Fibroblast of pulmonary artery (primary cell): ENCODE measurements around the gene OR52L1.
"Not testable (repeated sequence)": the region's sequence is repeated elsewhere in the genome, so short reads cannot be mapped to it uniquely, and the experiment has no call there.

ENCODE experiments used
- DNase-seq: peaks from one replicate; pipeline ENCODE4 v3.0.0-alpha.2; 2010; ENCODE audit warnings: low read depth
- H3K4me3 ChIP-seq: replicated peaks from 2 replicates; pipeline ENCODE4 v1.5.1; 2011; ENCODE audit warnings: low read depth, mild to moderate bottlenecking, control low read depth, low read length, moderate library complexity
- TF ChIP-seq, protein P1 (sequence below): IDR thresholded peaks from 2 replicates; pipeline ENCODE4 v1.5.1; 2011; ENCODE audit warnings: mild to moderate bottlenecking, control low read depth, low read length, inconsistent platforms; ENCODE audit errors: missing control alignments

Gene OR52L1

GRCh38 chr11:5989203-5989602 is 2.4 kb upstream of the OR52L1 start:
- TF ChIP-seq, protein P1, sequence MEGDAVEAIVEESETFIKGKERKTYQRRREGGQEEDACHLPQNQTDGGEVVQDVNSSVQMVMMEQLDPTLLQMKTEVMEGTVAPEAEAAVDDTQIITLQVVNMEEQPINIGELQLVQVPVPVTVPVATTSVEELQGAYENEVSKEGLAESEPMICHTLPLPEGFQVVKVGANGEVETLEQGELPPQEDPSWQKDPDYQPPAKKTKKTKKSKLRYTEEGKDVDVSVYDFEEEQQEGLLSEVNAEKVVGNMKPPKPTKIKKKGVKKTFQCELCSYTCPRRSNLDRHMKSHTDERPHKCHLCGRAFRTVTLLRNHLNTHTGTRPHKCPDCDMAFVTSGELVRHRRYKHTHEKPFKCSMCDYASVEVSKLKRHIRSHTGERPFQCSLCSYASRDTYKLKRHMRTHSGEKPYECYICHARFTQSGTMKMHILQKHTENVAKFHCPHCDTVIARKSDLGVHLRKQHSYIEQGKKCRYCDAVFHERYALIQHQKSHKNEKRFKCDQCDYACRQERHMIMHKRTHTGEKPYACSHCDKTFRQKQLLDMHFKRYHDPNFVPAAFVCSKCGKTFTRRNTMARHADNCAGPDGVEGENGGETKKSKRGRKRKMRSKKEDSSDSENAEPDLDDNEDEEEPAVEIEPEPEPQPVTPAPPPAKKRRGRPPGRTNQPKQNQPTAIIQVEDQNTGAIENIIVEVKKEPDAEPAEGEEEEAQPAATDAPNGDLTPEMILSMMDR: no peak
- no peak for DNase-seq
- H3K4me3 ChIP-seq: no peak overlapping the region

DNA sequence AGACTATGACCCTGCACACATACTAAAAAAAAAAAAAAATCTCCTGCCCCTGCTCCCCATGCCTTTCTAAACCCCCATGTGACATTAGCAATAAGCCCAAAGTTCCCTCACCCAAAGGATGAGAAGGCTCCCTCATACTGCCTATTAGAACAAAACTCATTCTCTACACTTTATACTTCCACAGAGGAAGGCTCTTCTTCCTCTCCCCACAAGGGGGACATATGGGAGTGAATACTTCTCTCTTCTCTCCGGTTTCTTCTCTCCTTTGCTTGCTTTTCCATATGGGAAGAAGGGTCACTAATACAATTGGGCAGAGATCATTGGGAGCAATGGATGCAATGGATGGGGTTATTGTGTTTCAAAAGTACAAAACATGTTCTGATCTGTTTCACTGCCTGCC is 3.3 kb downstream of the OR52L1 start:
- TF ChIP-seq, protein P1: no peak
- H3K4me3 ChIP-seq: no peak overlapping the region
- no peak for DNase-seq

DNA sequence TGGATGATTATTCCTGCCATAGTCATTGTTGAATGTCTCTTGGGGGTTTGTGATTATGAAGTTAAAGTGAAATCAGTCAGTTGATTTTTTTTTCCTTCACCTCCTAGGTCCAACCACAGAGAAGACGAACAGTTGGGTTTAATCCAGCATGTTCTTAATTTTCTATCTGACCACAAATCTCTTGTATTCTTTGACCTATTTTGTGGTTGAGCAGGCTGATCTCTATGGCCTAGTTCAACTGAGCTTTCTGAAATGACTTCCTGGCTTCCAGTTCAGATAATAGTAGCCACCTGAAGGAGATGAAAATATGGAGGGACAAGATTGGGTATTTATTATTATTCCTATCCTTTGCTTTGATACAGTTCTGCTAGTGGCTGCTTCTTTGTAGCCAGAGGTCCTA is 13.3 kb downstream of the OR52L1 start:
- DNase-seq: no peak
- no peak overlapping the region for H3K4me3 ChIP-seq
- TF ChIP-seq, protein P1: no peak

DNA sequence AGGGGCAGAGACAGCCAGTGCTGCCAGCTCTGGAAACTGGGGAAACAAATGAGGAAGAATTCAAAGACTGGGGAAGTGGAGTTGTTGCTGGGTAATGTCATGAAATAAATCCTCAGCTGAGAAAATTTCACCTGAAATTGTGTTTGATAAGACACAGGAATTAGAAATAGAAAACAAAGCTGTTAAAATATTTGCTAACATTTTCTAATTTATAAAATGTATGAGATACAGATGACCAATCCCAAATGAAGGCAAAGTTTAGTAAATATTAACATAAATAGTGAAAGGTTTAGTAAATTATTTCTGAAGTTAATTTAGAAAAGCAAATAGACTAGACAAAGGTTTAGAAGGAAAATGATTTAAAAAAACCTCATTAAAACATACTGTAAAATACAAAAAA is 18.4 kb downstream of the OR52L1 start, which contains the start of gene OR56A5:
TSS of gene OR56A5 (minus strand) at position 101 of the 400 bp plus-strand sequence. CDS start at position 101, 0 bp downstream.
- H3K4me3 ChIP-seq: no peak within 1 kb of the TSS
- TF ChIP-seq, protein P1: no peak
- DNase-seq: no peak

DNA sequence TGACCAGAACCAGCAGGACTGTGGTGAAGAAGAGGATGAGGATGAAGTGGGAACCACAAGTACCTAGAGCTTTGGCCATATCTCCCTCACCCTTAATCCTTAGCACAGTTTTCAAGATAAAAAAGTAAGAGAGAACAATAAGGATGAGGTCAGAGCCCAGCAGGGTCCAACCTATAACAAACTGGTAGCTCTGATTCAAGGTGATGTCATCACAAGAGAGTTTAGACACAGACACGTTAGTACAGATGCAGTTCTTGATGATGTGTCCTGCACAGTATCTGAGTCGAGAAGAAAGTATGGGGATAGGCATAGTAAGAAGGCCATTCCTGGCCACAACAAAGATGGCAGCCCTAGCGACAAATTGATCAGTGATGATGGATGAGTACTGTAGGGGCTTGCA is 19.1 kb downstream of the OR52L1 start:
- no peak overlapping the region for H3K4me3 ChIP-seq
- TF ChIP-seq, protein P1: no peak
- DNase-seq: no peak

- TF ChIP-seq, protein P1: no peak
- no peak for DNase-seq
- no peak overlapping the region for H3K4me3 ChIP-seq
Observed at GRCh38 chr11:5966958-5967357, 19.8 kb downstream of the OR52L1 start.

GRCh38 chr11:5960704-5961320 is 26.0 kb downstream of the OR52L1 start:
- DNase-seq, H3K4me3 ChIP-seq: not testable (repeated sequence)
